Vagina (tissue), 2 donors: ENCODE measurements around the gene TMTC2.

Experiments
- CTCF ChIP-seq, 3 experiments: fragments of 450-650 bp in 2 of 3; fragments of 200-600 bp in 1 of 3; sonication (generic) in 1 of 3; IDR thresholded peaks; one replicate each; pipeline ENCODE4 v1.5.1; 2017 to 2019; ENCODE audit warnings: antibody characterized with exemption in 3 of 3, mild to moderate bottlenecking in 2 of 3, moderate library complexity in 2 of 3
- POLR2A ChIP-seq, 2 donors: fragments of 450-650 bp; IDR thresholded peaks; one replicate each; pipeline ENCODE4 v1.6.1; 2017; ENCODE audit warnings: antibody characterized with exemption in 2 of 2, mild to moderate bottlenecking in 2 of 2, moderate library complexity in 2 of 2
- POLR2AphosphoS5 ChIP-seq, 2 donors: sonication (generic); formaldehyde crosslinking; IDR thresholded peaks; one replicate each; pipeline ENCODE4 v1.9.0; 2017; ENCODE audit warnings: antibody characterized with exemption in 2 of 2, mild to moderate bottlenecking in 2 of 2, low read depth in 1 of 2; ENCODE audit not compliant: insufficient read depth in 1 of 2

GRCh38 chr12:82981150-82981549 is 294.4 kb downstream of the TMTC2 start:
- TF ChIP-seq POLR2A (IDR thresholded peaks at IDR 0.05) (no peak), CTCF (IDR thresholded peaks at IDR 0.05) (no peak), POLR2AphosphoS5 (IDR thresholded peaks at IDR 0.05; ENCODE audit: insufficient read depth in 1 of 2, low read depth in 1 of 2) (no peak)
